ENCODE results near the gene UGT1A1. TPM values are rescaled to one million over a fixed set of nuclear protein-coding genes. Genes with fewer than 3 reads are reported as not detected.
A peak's percentile ranks its signal among the peaks of the same experiment; 100 is the strongest.
"Not testable (repeated sequence)": the region's sequence is repeated elsewhere in the genome, so short reads cannot be mapped to it uniquely, and the experiment has no call there.

UGT1A1 gene
- not detected for total RNA-seq

- Mint-ChIP-seq H3K27me3 (peaks cover 25% of the 10 kb centered on the region), H3K36me3 (no peaks in the 10 kb centered on the region), H3K4me1 (no peaks in the 10 kb centered on the region), H3K9me3 (ENCODE audit: low read depth) (no peaks in the 10 kb centered on the region), H3K4me3 (no peak within 1 kb of the TSS), H3K27ac (no peak within 1 kb of the TSS)
- ATAC-seq (no peak), DNase-seq (no peak)
- CTCF ChIA-PET = no interaction called here
Measured at GRCh38 chr2:233760043-233760442, at the start of gene UGT1A1. Gene UGT1A1, plus strand, starts transcription at chr2:233760270. Its CDS starts 18 bp downstream, at chr2:233760288.

- Mint-ChIP-seq H3K4me1 (peaks cover 13% of the 10 kb centered on the region), H3K36me3 (no peaks in the 10 kb centered on the region), H3K9me3 (ENCODE audit: low read depth) (no peaks in the 10 kb centered on the region), H3K27me3 (peaks cover 48% of the 10 kb centered on the region), H3K27ac (no peak overlapping the region), H3K4me3 (no peak overlapping the region)
- ATAC-seq = peak; percentile 78
- peak; percentile 78 for DNase-seq
- CTCF ChIA-PET = interaction anchor here (0.7 to 1.5 kb wide), 4 partner anchors 10 to 147 kb away, joined by 3 to 5 read pairs (median 4); partner anchors contain the start of gene UGT1A7
Measured at GRCh38 chr2:233711312-233712008, 48.6 kb upstream of the UGT1A1 start.

- Mint-ChIP-seq H3K36me3 (no peaks in the 10 kb centered on the region), H3K27ac (no peak within 1 kb of the TSS), H3K27me3 (peaks cover 45% of the 10 kb centered on the region), H3K4me1 (peaks cover 13% of the 10 kb centered on the region), H3K9me3 (ENCODE audit: low read depth) (no peaks in the 10 kb centered on the region), H3K4me3 (no peak within 1 kb of the TSS)
- no peak for DNase-seq
- ATAC-seq = no peak
- CTCF ChIA-PET = interaction anchor here (1.3 to 1.5 kb wide), 2 partner anchors 9 to 148 kb away, joined by 4 to 5 read pairs; no protein-coding TSS in a partner anchor
Measured at GRCh38 chr2:233712611-233713261, 47.3 kb upstream of the UGT1A1 start, which contains the start of gene UGT1A5. Gene UGT1A5, plus strand, starts transcription at chr2:233712907. Its CDS starts 85 bp downstream, at chr2:233712992.

- H3K4me3 Mint-ChIP-seq = no peak overlapping the region
- H3K9me3 Mint-ChIP-seq (ENCODE audit: low read depth) = no peaks in the 10 kb centered on the region
- H3K36me3 Mint-ChIP-seq = no peaks in the 10 kb centered on the region
- ATAC-seq = no peak
- H3K4me1 Mint-ChIP-seq = peaks cover 13% of the 10 kb centered on the region
- no peak overlapping the region for H3K27ac Mint-ChIP-seq
- no peak for DNase-seq
- H3K27me3 Mint-ChIP-seq = peaks cover 45% of the 10 kb centered on the region
- CTCF ChIA-PET = no interaction called here
Measured at GRCh38 chr2:233713262-233713615, 46.8 kb upstream of the UGT1A1 start.

GRCh38 chr2:233714121-233714520 is 45.9 kb upstream of the UGT1A1 start:
- Mint-ChIP-seq H3K4me1 (peaks cover 13% of the 10 kb centered on the region), H3K9me3 (ENCODE audit: low read depth) (no peaks in the 10 kb centered on the region), H3K36me3 (no peaks in the 10 kb centered on the region), H3K27me3 (peaks cover 45% of the 10 kb centered on the region), H3K4me3 (no peak overlapping the region), H3K27ac (no peak overlapping the region)
- DNase-seq = no peak
- ATAC-seq = peak; percentile 55
- CTCF ChIA-PET = no interaction called here

GRCh38 chr2:233718552-233718951 is 41.5 kb upstream of the UGT1A1 start, which contains the start of gene UGT1A4:
Gene UGT1A4, plus strand, starts transcription at chr2:233718736. Its CDS starts 85 bp downstream, at chr2:233718821.
- CTCF ChIA-PET = no interaction called here
- no peaks in the 10 kb centered on the region for H3K36me3 Mint-ChIP-seq
- H3K4me3 Mint-ChIP-seq = no peak within 1 kb of the TSS
- peaks cover 37% of the 10 kb centered on the region for H3K27me3 Mint-ChIP-seq
- H3K4me1 Mint-ChIP-seq = peaks cover 11% of the 10 kb centered on the region
- ATAC-seq (no peak), DNase-seq (no peak)
- no peaks in the 10 kb centered on the region for H3K9me3 Mint-ChIP-seq (ENCODE audit: low read depth)
- no peak within 1 kb of the TSS for H3K27ac Mint-ChIP-seq

- no peak for ATAC-seq
- no peaks in the 10 kb centered on the region for H3K36me3 Mint-ChIP-seq
- CTCF ChIA-PET = interaction anchor here (0.6 kb wide), 1 partner anchor 171 kb away, joined by 4 read pairs; no protein-coding TSS in a partner anchor
- no peaks in the 10 kb centered on the region for H3K9me3 Mint-ChIP-seq (ENCODE audit: low read depth)
- H3K4me3 Mint-ChIP-seq = no peak within 1 kb of the TSS
- H3K27ac Mint-ChIP-seq = no peak within 1 kb of the TSS
- peaks cover 24% of the 10 kb centered on the region for H3K27me3 Mint-ChIP-seq
- no peaks in the 10 kb centered on the region for H3K4me1 Mint-ChIP-seq
- DNase-seq = no peak
Measured at GRCh38 chr2:233728723-233729301, 31.3 kb upstream of the UGT1A1 start, which contains the start of gene UGT1A3. Gene UGT1A3, plus strand, starts transcription at chr2:233729042. Its CDS starts 85 bp downstream, at chr2:233729127.

- H3K4me3 Mint-ChIP-seq; DNase-seq; H3K4me1 Mint-ChIP-seq; H3K9me3 Mint-ChIP-seq (ENCODE audit: low read depth); H3K36me3 Mint-ChIP-seq; H3K27ac Mint-ChIP-seq; ATAC-seq; CTCF ChIA-PET: not testable (repeated sequence)
- peaks cover 46% of the 10 kb centered on the region for H3K27me3 Mint-ChIP-seq
Measured at GRCh38 chr2:233736868-233737653, 23.0 kb upstream of the UGT1A1 start.

GRCh38 chr2:233740870-233741269 is 19.2 kb upstream of the UGT1A1 start:
- no peak for DNase-seq
- H3K27me3 Mint-ChIP-seq = peaks cover 31% of the 10 kb centered on the region
- no peak overlapping the region for H3K4me3 Mint-ChIP-seq
- CTCF ChIA-PET = no interaction called here
- no peak for ATAC-seq
- H3K9me3 Mint-ChIP-seq (ENCODE audit: low read depth) = no peaks in the 10 kb centered on the region
- no peak overlapping the region for H3K27ac Mint-ChIP-seq
- no peaks in the 10 kb centered on the region for H3K4me1 Mint-ChIP-seq
- no peaks in the 10 kb centered on the region for H3K36me3 Mint-ChIP-seq

GRCh38 chr2:233743464-233744259 is 16.4 kb upstream of the UGT1A1 start:
- DNase-seq = no peak
- Mint-ChIP-seq H3K27ac (no peak overlapping the region), H3K27me3 (peaks cover 27% of the 10 kb centered on the region), H3K36me3 (no peaks in the 10 kb centered on the region), H3K4me1 (no peaks in the 10 kb centered on the region), H3K4me3 (no peak overlapping the region), H3K9me3 (ENCODE audit: low read depth) (no peaks in the 10 kb centered on the region)
- CTCF ChIA-PET = no interaction called here
- ATAC-seq = no peak

- Mint-ChIP-seq H3K27me3 (peaks cover 22% of the 10 kb centered on the region), H3K9me3 (ENCODE audit: low read depth) (peaks cover 4% of the 10 kb centered on the region), H3K27ac (no peak overlapping the region), H3K36me3 (no peaks in the 10 kb centered on the region), H3K4me3 (no peak overlapping the region), H3K4me1 (no peaks in the 10 kb centered on the region)
- DNase-seq = no peak
- CTCF ChIA-PET = no interaction called here
- ATAC-seq = no peak
Measured at GRCh38 chr2:233745073-233745755, 14.9 kb upstream of the UGT1A1 start.

- H3K4me3 Mint-ChIP-seq; H3K4me1 Mint-ChIP-seq; H3K36me3 Mint-ChIP-seq; H3K9me3 Mint-ChIP-seq (ENCODE audit: low read depth); CTCF ChIA-PET; DNase-seq; ATAC-seq; H3K27ac Mint-ChIP-seq: not testable (repeated sequence)
- H3K27me3 Mint-ChIP-seq = peaks cover 18% of the 10 kb centered on the region
Measured at GRCh38 chr2:233745838-233746237, 14.2 kb upstream of the UGT1A1 start.
